Endothelial cell of umbilical vein (primary cell): ENCODE measurements around the gene ZNF774. TPM values are rescaled to one million over a fixed set of nuclear protein-coding genes. Genes with fewer than 3 reads are reported as not detected.

Experiments used
- BruUV-seq: library from RNA; stranded (reverse); fragments of 400-500 nt; replicated peaks from 2 replicates; lab custom pipeline; 2021; lab: Mats Ljungman, UMichigan
- CTCF ChIA-PET: fragments of 300-600, 350-600 bp; sonication (Branson Sonifier 250); formaldehyde crosslinking; loops from one replicate; lab custom pipeline; 2021; ENCODE audit warnings: antibody characterized with exemption, inconsistent platforms; lab: Charles Lee
- POLR2A ChIA-PET: fragments of 300-600, 350-600 bp; sonication (Branson Sonifier 250); formaldehyde crosslinking; loops from one replicate; lab custom pipeline; 2021; ENCODE audit warnings: antibody characterized with exemption, inconsistent platforms; lab: Charles Lee
- DNase-seq: peaks from one replicate; pipeline ENCODE4 v3.0.0-alpha.2; 2011; ENCODE audit warnings: low read depth, low spot score
- FAIRE-seq: peaks from 2 replicates; lab custom pipeline; 2011; peaks lifted over from hg19 to GRCh38; lab: Jason Lieb, UNC
- H2AFZ ChIP-seq: 2 replicates; pipeline ENCODE4 v1.6.0; 2012; ENCODE audit warnings: low read depth, low read length, control low read depth, inconsistent platforms
- H3K27ac ChIP-seq: 2 replicates; pipeline ENCODE4 v1.5.1; 2011; ENCODE audit warnings: low read depth, mild to moderate bottlenecking, control low read depth, low read length, moderate library complexity; ENCODE audit not compliant: insufficient read depth
- H3K27me3 ChIP-seq, 2 experiments: 2 replicates each; pipeline versions ENCODE4 v1.6.0 to v1.6.1; 2011; ENCODE audit warnings: low read length in 2 of 2, mixed read lengths in 1 of 2; ENCODE audit not compliant: control insufficient read depth in 2 of 2, insufficient read depth in 2 of 2
- H3K36me3 ChIP-seq, 2 experiments: 2 replicates in 1 of 2; 3 replicates in 1 of 2; pipeline ENCODE4 v1.5.1; 2011; ENCODE audit warnings: low read length in 2 of 2, mild to moderate bottlenecking in 1 of 2, moderate library complexity in 1 of 2; ENCODE audit not compliant: control insufficient read depth in 2 of 2, insufficient read depth in 2 of 2; ENCODE audit errors: extremely low read depth in 1 of 2
- H3K4me1 ChIP-seq: 3 replicates; pipeline ENCODE4 v1.5.1; 2011; ENCODE audit warnings: mild to moderate bottlenecking, low read length; ENCODE audit not compliant: control insufficient read depth, insufficient read depth; ENCODE audit errors: extremely low read depth
- H3K4me2 ChIP-seq: 2 replicates; pipeline ENCODE4 v1.6.1; 2011; ENCODE audit warnings: low read length, control low read depth, mixed read lengths; ENCODE audit not compliant: insufficient read depth
- H3K4me3 ChIP-seq, 3 experiments: fragments of 200-600 bp in 1 of 3; sonication (generic), shearing (Covaris generic) in 1 of 3; replicated peaks in 1 of 3; 2 replicates each; pipeline ENCODE4 v1.5.1; 2011 to 2016; ENCODE audit warnings: control low read depth in 3 of 3, low read length in 3 of 3, mild to moderate bottlenecking in 2 of 3, inconsistent platforms in 1 of 3, low read depth in 1 of 3, moderate library complexity in 1 of 3; ENCODE audit not compliant: insufficient read depth in 1 of 3
- H3K79me2 ChIP-seq: 2 replicates; pipeline ENCODE4 v1.6.0; 2012; ENCODE audit warnings: low read length, inconsistent platforms; ENCODE audit not compliant: control insufficient read depth, insufficient read depth
- H3K9ac ChIP-seq: replicated peaks from 2 replicates; pipeline ENCODE3; 2011; ENCODE audit warnings: low read length, control low read depth; ENCODE audit not compliant: insufficient read depth; ENCODE audit errors: extremely low read depth
- H3K9me1 ChIP-seq: replicated peaks from 3 replicates; pipeline ENCODE4 v1.6.0; 2011; ENCODE audit warnings: mild to moderate bottlenecking, low read length; ENCODE audit not compliant: control insufficient read depth, insufficient read depth; ENCODE audit errors: extremely low read depth
- H3K9me3 ChIP-seq: replicated peaks from 2 replicates; pipeline ENCODE4 v1.5.1; 2012; ENCODE audit warnings: low read length, inconsistent platforms; ENCODE audit not compliant: control insufficient read depth, insufficient read depth
- H4K20me1 ChIP-seq: replicated peaks from 2 replicates; pipeline ENCODE3; 2011; ENCODE audit warnings: mild to moderate bottlenecking, low read length; ENCODE audit not compliant: control insufficient read depth, insufficient read depth; ENCODE audit errors: extremely low read depth
- EZH2 ChIP-seq: IDR thresholded peaks from 2 replicates; pipeline ENCODE4 v1.6.1; 2012; ENCODE audit warnings: borderline replicate concordance, low read depth, mild to moderate bottlenecking, moderate library complexity, low read length, inconsistent platforms; ENCODE audit not compliant: severe bottlenecking
- FOS ChIP-seq: IDR thresholded peaks from 2 replicates; pipeline ENCODE4 v1.6.1; 2011; ENCODE audit warnings: mild to moderate bottlenecking, low read length, moderate library complexity, borderline replicate concordance; ENCODE audit not compliant: insufficient read depth
- GATA2 ChIP-seq: IDR thresholded peaks from 2 replicates; pipeline ENCODE4 v1.7.0; 2011; ENCODE audit warnings: low read depth, mild to moderate bottlenecking, moderate library complexity, mixed read lengths, low read length; ENCODE audit not compliant: insufficient read length, insufficient read depth
- JUN ChIP-seq: IDR thresholded peaks from 2 replicates; pipeline ENCODE4 v1.6.1; 2011; ENCODE audit warnings: borderline replicate concordance, low read depth; ENCODE audit not compliant: insufficient read length, insufficient read depth
- MYC ChIP-seq: IDR thresholded peaks from one replicate; pipeline ENCODE4 v1.6.1; 2011; ENCODE audit warnings: mild to moderate bottlenecking, low read depth, low read length
- POLR2A ChIP-seq: IDR thresholded peaks from 2 replicates; pipeline ENCODE4 v1.6.1; 2012; ENCODE audit warnings: low read depth, mild to moderate bottlenecking, control low read depth, low read length
- POLR2AphosphoS5 ChIP-seq: IDR thresholded peaks from 2 replicates; pipeline ENCODE4 v1.6.1; 2012; ENCODE audit warnings: low read depth, mild to moderate bottlenecking, control low read depth, low read length, moderate library complexity; ENCODE audit not compliant: insufficient read depth
- dilution Hi-C: fragments of 300-500 bp; cut with MboI; formaldehyde crosslinking; loops from one replicate; pipeline ENCODE4 v1.15.0; 2019; ENCODE audit warnings: low sequenced_read_pairs; ENCODE audit not compliant: extremely low pct_ligation_motif_present
- intact Hi-C: fragments of 100-400 bp; cut with micrococcal nuclease; formaldehyde crosslinking; loops from one replicate; pipeline ENCODE4 v1.10.0; 2022
- polyA plus RNA-seq, 4 experiments: library from polyadenylated mRNA; depleted of rRNA in 3 of 4; stranded (reverse) in 3 of 4; unstranded in 1 of 4; fragments of >200 nt; gene quantifications; 2 replicates each; pipeline versions ENCODE4 v1.2.1 to v1.2.3, GENCODE V29; 2011 to 2012; ENCODE audit warnings: missing spikeins in 1 of 4
- total RNA-seq: library from RNA; stranded (reverse); gene quantifications from 2 replicates; pipeline ENCODE4 v1.2.3, GENCODE V29; 2021
- TF ChIP-seq, protein P1 (sequence below), 2 donors: IDR thresholded peaks; 1 replicate in 1 of 2; 2 replicates in 1 of 2; pipeline ENCODE4 v1.5.1; 2011; ENCODE audit warnings: low read length in 2 of 2, mild to moderate bottlenecking in 2 of 2, moderate library complexity in 2 of 2, control low read depth in 1 of 2, inconsistent platforms in 1 of 2, low read depth in 1 of 2; ENCODE audit not compliant: insufficient read depth in 1 of 2; ENCODE audit errors: extremely low read depth in 1 of 2
- TF ChIP-seq, protein P2 (sequence below): IDR thresholded peaks from 2 replicates; pipeline ENCODE4 v1.6.1; 2011; ENCODE audit not compliant: insufficient read depth, insufficient read length

ZNF774 gene
- total and polyA plus RNA-seq, 2 donors (not counting 3 experiments of a cell fraction or from before 2014, with no cell fraction given): 0.98 to 2.6 TPM

DNA sequence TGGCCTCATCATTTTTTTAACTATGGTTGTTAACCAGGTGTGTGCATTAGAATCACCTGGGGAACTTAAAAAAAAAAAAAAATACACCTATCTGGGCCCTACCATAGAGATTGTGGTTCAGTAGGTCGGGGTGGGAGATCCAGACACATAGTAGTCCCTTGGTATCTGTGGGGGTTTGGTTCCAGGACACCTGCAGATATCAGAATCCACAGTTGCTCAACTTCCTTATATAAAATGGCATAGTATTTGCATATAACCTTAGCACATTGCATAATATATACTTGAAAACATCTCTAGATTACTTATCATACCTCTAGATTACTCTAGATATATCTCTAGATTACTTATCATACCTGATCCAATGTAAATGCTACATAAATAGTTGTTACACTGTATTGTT lies 41.0 kb downstream of the ZNF774 start:
- no peak overlapping the region for H3K9ac ChIP-seq
- DNase-seq (no peak), FAIRE-seq (no peak)
- H3K9me1 ChIP-seq: no peaks in the 10 kb centered on the region
- peaks cover 2% of the 10 kb centered on the region for H4K20me1 ChIP-seq
- peaks cover 30% of the 10 kb centered on the region for H3K4me1 ChIP-seq
- no peak overlapping the region for H2AFZ ChIP-seq
- TF ChIP-seq, protein P1, sequence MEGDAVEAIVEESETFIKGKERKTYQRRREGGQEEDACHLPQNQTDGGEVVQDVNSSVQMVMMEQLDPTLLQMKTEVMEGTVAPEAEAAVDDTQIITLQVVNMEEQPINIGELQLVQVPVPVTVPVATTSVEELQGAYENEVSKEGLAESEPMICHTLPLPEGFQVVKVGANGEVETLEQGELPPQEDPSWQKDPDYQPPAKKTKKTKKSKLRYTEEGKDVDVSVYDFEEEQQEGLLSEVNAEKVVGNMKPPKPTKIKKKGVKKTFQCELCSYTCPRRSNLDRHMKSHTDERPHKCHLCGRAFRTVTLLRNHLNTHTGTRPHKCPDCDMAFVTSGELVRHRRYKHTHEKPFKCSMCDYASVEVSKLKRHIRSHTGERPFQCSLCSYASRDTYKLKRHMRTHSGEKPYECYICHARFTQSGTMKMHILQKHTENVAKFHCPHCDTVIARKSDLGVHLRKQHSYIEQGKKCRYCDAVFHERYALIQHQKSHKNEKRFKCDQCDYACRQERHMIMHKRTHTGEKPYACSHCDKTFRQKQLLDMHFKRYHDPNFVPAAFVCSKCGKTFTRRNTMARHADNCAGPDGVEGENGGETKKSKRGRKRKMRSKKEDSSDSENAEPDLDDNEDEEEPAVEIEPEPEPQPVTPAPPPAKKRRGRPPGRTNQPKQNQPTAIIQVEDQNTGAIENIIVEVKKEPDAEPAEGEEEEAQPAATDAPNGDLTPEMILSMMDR (IDR thresholded peaks at IDR 0.05; ENCODE audit: extremely low read depth in 1 of 2, insufficient read depth in 1 of 2, low read depth in 1 of 2, low read length in 2 of 2): no peak
- TF ChIP-seq GATA2: no peak
- no peak for TF ChIP-seq POLR2A
- no peak for TF ChIP-seq MYC
- no peak for TF ChIP-seq EZH2
- TF ChIP-seq POLR2AphosphoS5: no peak
- TF ChIP-seq, protein P2, sequence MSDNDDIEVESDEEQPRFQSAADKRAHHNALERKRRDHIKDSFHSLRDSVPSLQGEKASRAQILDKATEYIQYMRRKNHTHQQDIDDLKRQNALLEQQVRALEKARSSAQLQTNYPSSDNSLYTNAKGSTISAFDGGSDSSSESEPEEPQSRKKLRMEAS: no peak
- TF ChIP-seq JUN: no peak
- TF ChIP-seq FOS: no peak
- dilution Hi-C loops: no loop called here
- ChIA-PET POLR2A (no interaction called here), CTCF (interaction anchor here (1.1 kb wide), 1 partner anchor 32 kb away, joined by 3 read pairs; no protein-coding TSS in a partner anchor)
- H3K36me3 ChIP-seq: peaks cover 5 to 7% of the 10 kb centered on the region in 2 experiments
- no peak overlapping the region for H3K4me2 ChIP-seq
- H3K79me2 ChIP-seq: peaks cover 88% of the 10 kb centered on the region
- intact Hi-C loops: no loop called here
- no peaks in the 10 kb centered on the region for H3K9me3 ChIP-seq
- BruUV-seq: no TSS peak
- no peaks in the 10 kb centered on the region for H3K27me3 ChIP-seq
- no peak overlapping the region for H3K27ac ChIP-seq
- H3K4me3 ChIP-seq: no peak overlapping the region
